Nephron progenitor cell (in vitro differentiated cells): ENCODE data around the gene RASSF9.

Source experiments
- DNase-seq: peaks from one replicate; pipeline ENCODE4 v3.0.0; 2021
- H3K27ac Mint-ChIP-seq: 2 replicates; pipeline ENCODE4 v1.8.0; 2021; ENCODE audit warnings: mild to moderate bottlenecking, moderate library complexity, mixed read lengths
- H3K27me3 Mint-ChIP-seq: 2 replicates; pipeline ENCODE4 v1.8.0; 2021; ENCODE audit warnings: mild to moderate bottlenecking, low read depth, mixed read lengths; ENCODE audit not compliant: poor library complexity
- H3K36me3 Mint-ChIP-seq: 2 replicates; pipeline ENCODE4 v1.8.0; 2021; ENCODE audit warnings: low read depth, mixed read lengths
- H3K4me1 Mint-ChIP-seq: 2 replicates; pipeline ENCODE4 v1.8.0; 2021; ENCODE audit warnings: mixed read lengths
- H3K4me3 Mint-ChIP-seq: 2 replicates; pipeline ENCODE4 v1.8.0; 2021; ENCODE audit warnings: mild to moderate bottlenecking, moderate library complexity, mixed read lengths
- H3K9me3 Mint-ChIP-seq: 2 replicates; pipeline ENCODE4 v1.8.0; 2021; ENCODE audit warnings: mild to moderate bottlenecking, moderate library complexity, mixed read lengths
- TF ChIP-seq, protein P1 (sequence below): fragments of 200-600 bp; sonication (generic); IDR thresholded peaks from 2 replicates; pipeline ENCODE4 v1.5.0; 2021; ENCODE audit warnings: antibody characterized with exemption

The RASSF9 gene

DNA sequence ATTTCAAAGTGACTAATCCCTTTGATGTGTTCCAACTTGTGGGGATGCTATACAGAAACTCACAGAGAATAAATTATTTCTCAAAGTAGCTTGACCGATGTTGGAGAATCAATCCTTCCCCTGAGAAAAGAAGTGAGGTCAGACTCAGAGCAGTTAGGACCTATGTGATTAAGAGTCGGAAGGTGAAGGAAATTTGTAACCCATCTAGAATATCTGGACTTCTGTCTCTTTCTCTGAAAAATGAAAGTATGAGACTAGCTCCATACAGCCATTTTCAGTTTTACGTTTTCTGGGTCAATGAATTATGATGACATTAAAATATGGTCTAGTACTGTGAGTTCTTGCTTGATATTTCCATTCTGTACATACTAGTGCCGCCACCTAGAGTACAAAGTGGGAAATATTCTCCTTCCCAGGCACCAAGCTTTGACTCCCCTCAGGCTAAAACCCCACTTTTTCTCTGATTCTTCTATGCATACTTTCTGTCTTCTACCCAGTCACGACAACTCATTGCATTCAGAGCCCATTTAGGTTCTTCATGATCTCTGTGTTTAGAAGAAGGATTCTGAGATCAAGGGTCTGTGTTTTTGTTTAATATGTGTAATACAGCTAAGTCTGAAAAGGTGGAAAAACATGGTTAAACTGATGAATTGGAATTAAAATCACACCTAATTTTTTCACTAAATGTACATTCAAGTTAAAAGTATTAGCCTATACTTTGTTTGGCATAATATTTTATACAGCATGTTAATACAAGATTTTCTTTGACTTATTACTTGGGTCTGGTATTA is 31.0 kb upstream of the RASSF9 start:
- Mint-ChIP-seq H3K36me3 (no peaks in the 10 kb centered on the region), H3K4me1 (no peaks in the 10 kb centered on the region), H3K27me3 (no peaks in the 10 kb centered on the region), H3K4me3 (no peak overlapping the region), H3K27ac (no peak overlapping the region), H3K9me3 (peaks cover 5% of the 10 kb centered on the region)
- no peak for DNase-seq
- TF ChIP-seq, protein P1, sequence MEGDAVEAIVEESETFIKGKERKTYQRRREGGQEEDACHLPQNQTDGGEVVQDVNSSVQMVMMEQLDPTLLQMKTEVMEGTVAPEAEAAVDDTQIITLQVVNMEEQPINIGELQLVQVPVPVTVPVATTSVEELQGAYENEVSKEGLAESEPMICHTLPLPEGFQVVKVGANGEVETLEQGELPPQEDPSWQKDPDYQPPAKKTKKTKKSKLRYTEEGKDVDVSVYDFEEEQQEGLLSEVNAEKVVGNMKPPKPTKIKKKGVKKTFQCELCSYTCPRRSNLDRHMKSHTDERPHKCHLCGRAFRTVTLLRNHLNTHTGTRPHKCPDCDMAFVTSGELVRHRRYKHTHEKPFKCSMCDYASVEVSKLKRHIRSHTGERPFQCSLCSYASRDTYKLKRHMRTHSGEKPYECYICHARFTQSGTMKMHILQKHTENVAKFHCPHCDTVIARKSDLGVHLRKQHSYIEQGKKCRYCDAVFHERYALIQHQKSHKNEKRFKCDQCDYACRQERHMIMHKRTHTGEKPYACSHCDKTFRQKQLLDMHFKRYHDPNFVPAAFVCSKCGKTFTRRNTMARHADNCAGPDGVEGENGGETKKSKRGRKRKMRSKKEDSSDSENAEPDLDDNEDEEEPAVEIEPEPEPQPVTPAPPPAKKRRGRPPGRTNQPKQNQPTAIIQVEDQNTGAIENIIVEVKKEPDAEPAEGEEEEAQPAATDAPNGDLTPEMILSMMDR = peak; percentile 76

DNA sequence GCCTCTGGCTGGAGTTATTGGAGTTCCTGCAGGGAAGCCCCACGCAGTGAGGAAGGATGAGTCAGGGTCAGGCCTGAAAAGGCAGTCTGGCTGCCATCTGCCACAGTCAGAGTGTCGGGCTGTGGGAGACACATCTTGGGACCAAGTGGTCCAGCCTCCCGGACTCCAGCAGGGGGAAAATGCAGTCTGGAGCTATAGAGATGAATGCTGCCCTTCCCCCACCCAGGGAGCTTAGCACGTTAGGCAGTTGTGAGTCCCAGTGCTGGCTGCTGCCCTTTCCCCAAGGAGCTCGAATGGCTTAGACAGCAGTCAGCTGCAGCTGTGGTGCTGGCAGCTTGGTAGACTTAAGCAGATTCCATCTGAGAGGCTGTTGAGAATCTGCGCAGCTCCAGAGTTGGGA is 29.7 kb upstream of the RASSF9 start:
- H3K4me1 Mint-ChIP-seq = no peaks in the 10 kb centered on the region
- no peak overlapping the region for H3K4me3 Mint-ChIP-seq
- H3K27ac Mint-ChIP-seq = no peak overlapping the region
- TF ChIP-seq, protein P1 = no peak
- H3K27me3 Mint-ChIP-seq = no peaks in the 10 kb centered on the region
- DNase-seq = no peak
- peaks cover 5% of the 10 kb centered on the region for H3K9me3 Mint-ChIP-seq
- no peaks in the 10 kb centered on the region for H3K36me3 Mint-ChIP-seq

DNA sequence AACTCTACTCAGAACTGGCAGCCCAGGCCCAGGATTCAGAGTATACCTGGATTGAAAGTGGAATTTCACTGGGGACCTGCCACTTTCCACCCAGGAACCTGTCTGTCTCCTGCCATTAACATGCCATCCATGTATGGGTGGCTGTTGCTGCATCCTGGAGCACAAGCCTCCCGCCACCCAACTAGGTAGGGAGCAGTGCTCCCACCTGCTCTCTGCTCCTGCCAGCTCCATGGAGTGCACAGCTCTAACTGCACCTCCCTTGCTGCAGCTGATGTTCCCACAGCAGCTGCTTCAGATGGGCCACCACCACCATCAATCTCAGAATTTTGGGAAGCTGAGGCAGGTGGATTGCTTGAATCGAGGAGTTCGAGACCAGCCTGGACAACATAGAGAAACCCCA is 20.8 kb upstream of the RASSF9 start:
- no peaks in the 10 kb centered on the region for H3K4me1 Mint-ChIP-seq
- H3K36me3 Mint-ChIP-seq = no peaks in the 10 kb centered on the region
- no peak overlapping the region for H3K4me3 Mint-ChIP-seq

DNA sequence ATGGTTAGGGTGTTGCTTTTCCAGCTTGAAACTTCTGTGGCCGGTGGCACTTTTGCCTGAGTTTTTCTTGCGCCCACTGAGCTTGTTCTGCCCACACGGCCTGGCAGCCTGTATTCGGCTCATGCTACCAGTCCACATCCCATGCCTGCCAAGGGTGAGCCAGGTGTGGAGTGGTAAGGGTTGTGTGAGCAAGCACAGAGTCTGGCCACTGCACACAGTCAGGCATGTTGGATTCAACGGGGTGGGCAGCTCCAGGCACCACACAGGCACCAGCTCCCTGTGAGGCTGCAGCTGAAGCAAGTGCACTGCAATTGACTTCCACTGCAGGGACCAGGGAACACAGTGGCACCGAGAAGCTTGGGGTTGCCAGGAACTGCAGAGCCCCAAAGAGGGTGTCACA is 19.1 kb upstream of the RASSF9 start:
- DNase-seq = no peak
- H3K27ac Mint-ChIP-seq = no peak overlapping the region
- no peak overlapping the region for H3K4me3 Mint-ChIP-seq
- no peaks in the 10 kb centered on the region for H3K27me3 Mint-ChIP-seq
- TF ChIP-seq, protein P1 = no peak
- H3K36me3 Mint-ChIP-seq = no peaks in the 10 kb centered on the region
- H3K4me1 Mint-ChIP-seq = no peaks in the 10 kb centered on the region
- peaks cover 9% of the 10 kb centered on the region for H3K9me3 Mint-ChIP-seq

More for the DNA sequence above, 20.8 kb upstream of the RASSF9 start:
- H3K9me3 Mint-ChIP-seq = peaks cover 4% of the 10 kb centered on the region
- no peaks in the 10 kb centered on the region for H3K27me3 Mint-ChIP-seq
- no peak for DNase-seq
- no peak overlapping the region for H3K27ac Mint-ChIP-seq
- TF ChIP-seq, protein P1 = no peak

DNA sequence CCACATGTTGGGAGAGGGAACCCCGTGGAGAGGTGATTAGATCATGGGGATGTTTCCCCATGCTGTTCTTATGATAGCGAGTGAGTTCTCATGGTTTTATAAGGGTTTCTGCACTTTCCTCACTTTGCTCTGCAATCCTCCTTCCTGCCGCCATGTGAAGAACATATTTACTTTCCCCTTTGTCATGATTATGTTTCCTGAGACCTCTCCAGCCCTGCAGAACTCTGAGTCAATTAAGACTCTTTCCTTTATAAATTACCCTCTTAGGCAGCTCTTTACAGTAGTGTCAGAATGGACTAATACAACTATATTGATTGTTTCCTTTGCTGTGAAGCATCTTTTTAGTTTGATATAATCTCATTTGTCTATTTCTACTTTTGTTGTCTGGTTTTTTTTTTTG is 13.1 kb upstream of the RASSF9 start:
- DNase-seq = no peak
- Mint-ChIP-seq H3K27me3 (peaks cover 4% of the 10 kb centered on the region), H3K4me1 (peaks cover 8% of the 10 kb centered on the region), H3K36me3 (no peaks in the 10 kb centered on the region), H3K9me3 (peaks cover 5% of the 10 kb centered on the region), H3K27ac (no peak overlapping the region), H3K4me3 (no peak overlapping the region)
- TF ChIP-seq, protein P1 = no peak
